Kidney (tissue), 14 donors: ENCODE results near the gene ZNF560. TPM values are rescaled to one million over a fixed set of nuclear protein-coding genes. Genes with fewer than 3 reads are reported as not detected.

Source experiments
- DNase-seq, 5 donors: peaks; one replicate each; pipeline ENCODE4 v3.0.0-alpha.2; 2013 to 2020
- FAIRE-seq: peaks from 2 replicates; lab custom pipeline; 2012; peaks lifted over from hg19 to GRCh38; lab: Jason Lieb, UNC
- H3K27ac ChIP-seq, 2 donors: one replicate each; pipeline ENCODE4 v1.7.0; 2013; ENCODE audit warnings: low read depth in 2 of 2, low read length in 2 of 2, inconsistent platforms in 1 of 2
- H3K27me3 ChIP-seq: one replicate; pipeline ENCODE4 v1.7.1; 2013; ENCODE audit warnings: low read length, inconsistent platforms; ENCODE audit not compliant: control insufficient read depth, insufficient read depth
- H3K36me3 ChIP-seq, 3 donors: one replicate each; pipeline versions ENCODE4 v1.7.0 to v1.7.1; 2013; ENCODE audit warnings: low read length in 3 of 3, control low read depth in 1 of 3, inconsistent platforms in 1 of 3; ENCODE audit not compliant: insufficient read depth in 3 of 3, control insufficient read depth in 2 of 3
- H3K4me1 ChIP-seq, 3 donors: one replicate each; pipeline versions ENCODE4 v1.7.0 to v1.7.1; 2013; ENCODE audit warnings: low read length in 3 of 3, inconsistent platforms in 1 of 3, low read depth in 1 of 3; ENCODE audit not compliant: control insufficient read depth in 2 of 3, insufficient read depth in 2 of 3
- H3K4me3 ChIP-seq, 3 donors: one replicate each; pipeline versions ENCODE4 v1.7.0 to v1.8.1; 2013; ENCODE audit warnings: low read length in 3 of 3, control low read depth in 1 of 3, inconsistent platforms in 1 of 3
- H3K9ac ChIP-seq, 3 donors: one replicate each; pipeline versions ENCODE4 v1.7.0 to v1.7.1; 2013; ENCODE audit warnings: low read length in 3 of 3, control low read depth in 1 of 3, inconsistent platforms in 1 of 3
- H3K9me3 ChIP-seq, 3 donors: one replicate each; pipeline versions ENCODE4 v1.7.0 to v1.7.1; 2013; ENCODE audit warnings: low read length in 3 of 3, control low read depth in 1 of 3, inconsistent platforms in 1 of 3; ENCODE audit not compliant: control insufficient read depth in 2 of 3, insufficient read depth in 1 of 3
- intact Hi-C: fragments of 100-400 bp; cut with DNase I; formaldehyde crosslinking; loops from one replicate; pipeline ENCODE4 v1.11.1; 2022
- polyA plus RNA-seq: library from polyadenylated mRNA; stranded (reverse); fragments of 350-450 nt; fragmentation: Illumina TruSeq; extraction: RNeasy Lipid Tissue Mini Kit (QIAGEN cat#74804); gene quantifications from one replicate; pipeline ENCODE4 v1.2.3, GENCODE V29; 2014; ENCODE audit warnings: low read depth, low replicate concordance; ENCODE audit not compliant: insufficient read depth
- total RNA-seq: library from RNA; stranded (reverse); fragmentation: NEBNext Ultra II Directional; extraction: Animal tissue kit (Norgen Biotek cat#: 25700); gene quantifications from one replicate; pipeline ENCODE4 v1.2.1, GENCODE V29; 2021
- TF ChIP-seq, protein P1 (sequence below): IDR thresholded peaks from 3 replicates; pipeline ENCODE4 v1.5.1; 2012; ENCODE audit warnings: mild to moderate bottlenecking, moderate library complexity, borderline replicate concordance; ENCODE audit not compliant: insufficient read depth; ENCODE audit errors: extremely low read depth
- donor health status: control.
- donor health status: control.
- donor health status: control.
- donor health status: control.
- donor health status: control.
- donor health status: DM: yes; HTN: yes; CAD: no.
- donor health status: Normal renal cell carcinoma (clear cell type).

ZNF560 gene
- total and polyA plus RNA-seq, 2 donors from 2014 or later, result not detected

DNA sequence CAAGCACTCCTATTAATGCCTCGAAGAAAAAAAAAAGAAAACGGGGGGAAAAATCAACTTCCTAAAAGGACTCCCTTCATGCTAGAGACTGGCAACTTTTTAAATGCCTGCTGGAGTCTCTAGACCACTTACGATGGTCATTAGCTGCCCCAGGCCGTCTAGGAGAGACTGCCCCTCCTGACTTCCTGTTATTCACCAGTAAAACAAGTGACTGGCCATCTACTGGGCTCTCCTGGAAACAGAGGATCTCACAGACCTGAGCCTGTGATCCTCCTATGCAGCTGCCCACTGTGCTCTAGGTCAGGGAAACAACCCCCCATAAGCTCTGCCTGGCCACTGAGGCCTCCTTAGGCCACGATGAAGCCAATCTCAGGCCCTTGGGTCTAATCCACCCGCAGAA lies 70.5 kb downstream of the ZNF560 start:
- intact Hi-C loops, result no loop called here
- H3K9me3 ChIP-seq, result no peaks in the 10 kb centered on the region
- H3K36me3 ChIP-seq, result peaks cover 2 to 26% (median 26%) of the 10 kb centered on the region in 3 donors
- no peak overlapping the region for H3K27ac ChIP-seq
- H3K27me3 ChIP-seq, result no peaks in the 10 kb centered on the region
- H3K4me3 ChIP-seq, result no peak overlapping the region
- DNase-seq, result no peak
- TF ChIP-seq, protein P1, sequence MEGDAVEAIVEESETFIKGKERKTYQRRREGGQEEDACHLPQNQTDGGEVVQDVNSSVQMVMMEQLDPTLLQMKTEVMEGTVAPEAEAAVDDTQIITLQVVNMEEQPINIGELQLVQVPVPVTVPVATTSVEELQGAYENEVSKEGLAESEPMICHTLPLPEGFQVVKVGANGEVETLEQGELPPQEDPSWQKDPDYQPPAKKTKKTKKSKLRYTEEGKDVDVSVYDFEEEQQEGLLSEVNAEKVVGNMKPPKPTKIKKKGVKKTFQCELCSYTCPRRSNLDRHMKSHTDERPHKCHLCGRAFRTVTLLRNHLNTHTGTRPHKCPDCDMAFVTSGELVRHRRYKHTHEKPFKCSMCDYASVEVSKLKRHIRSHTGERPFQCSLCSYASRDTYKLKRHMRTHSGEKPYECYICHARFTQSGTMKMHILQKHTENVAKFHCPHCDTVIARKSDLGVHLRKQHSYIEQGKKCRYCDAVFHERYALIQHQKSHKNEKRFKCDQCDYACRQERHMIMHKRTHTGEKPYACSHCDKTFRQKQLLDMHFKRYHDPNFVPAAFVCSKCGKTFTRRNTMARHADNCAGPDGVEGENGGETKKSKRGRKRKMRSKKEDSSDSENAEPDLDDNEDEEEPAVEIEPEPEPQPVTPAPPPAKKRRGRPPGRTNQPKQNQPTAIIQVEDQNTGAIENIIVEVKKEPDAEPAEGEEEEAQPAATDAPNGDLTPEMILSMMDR, result no peak
- FAIRE-seq, result no peak
- H3K4me1 ChIP-seq, result no peaks in the 10 kb centered on the region
- no peak overlapping the region for H3K9ac ChIP-seq

Other genes with a start within 250 kb of the ZNF560 start
- gene OR7E24, start 247.7 kb downstream of the ZNF560 start, total RNA-seq, result not detected
- gene OR7E24, start 247.7 kb downstream of the ZNF560 start, polyA plus RNA-seq, result not detected
- 11.4 TPM for gene ZNF699, start 188.8 kb downstream of the ZNF560 start, total RNA-seq
- 0.69 TPM for gene ZNF699, start 188.8 kb downstream of the ZNF560 start, polyA plus RNA-seq
- 28.5 TPM for gene ZNF559, start 174.4 kb downstream of the ZNF560 start, total RNA-seq
- gene ZNF559, start 174.4 kb downstream of the ZNF560 start, polyA plus RNA-seq, result 19.5 TPM
- gene ZNF177, start 135.6 kb downstream of the ZNF560 start, total RNA-seq, result 1.8 TPM
- gene ZNF177, start 135.6 kb downstream of the ZNF560 start, polyA plus RNA-seq, result 5.7 TPM
- gene ZNF266, start 63.0 kb downstream of the ZNF560 start, total RNA-seq, result 31.4 TPM
- 8.4 TPM for gene ZNF266, start 63.0 kb downstream of the ZNF560 start, polyA plus RNA-seq
- gene ZNF426, start 40.0 kb upstream of the ZNF560 start, total RNA-seq, result 22.9 TPM
- 2.9 TPM for gene ZNF426, start 40.0 kb upstream of the ZNF560 start, polyA plus RNA-seq
- 40.3 TPM for gene ZNF121, start 85.9 kb upstream of the ZNF560 start, total RNA-seq
- gene ZNF121, start 85.9 kb upstream of the ZNF560 start, polyA plus RNA-seq, result 2.8 TPM
- 35.5 TPM for gene ZNF561, start 122.6 kb upstream of the ZNF560 start, total RNA-seq
- gene ZNF561, start 122.6 kb upstream of the ZNF560 start, polyA plus RNA-seq, result 13.3 TPM
- gene ZNF562, start 176.5 kb upstream of the ZNF560 start, total RNA-seq, result 37.6 TPM
- gene ZNF562, start 176.5 kb upstream of the ZNF560 start, polyA plus RNA-seq, result 4.9 TPM